HG03460 (cell line): ENCODE measurements around the gene RGS7.
"Not testable (repeated sequence)": the region's sequence is repeated elsewhere in the genome, so short reads cannot be mapped to it uniquely, and the experiment has no call there.

Experiments used
- ATAC-seq: cut with Tn5 transposase; IDR thresholded peaks from one replicate; pipeline ENCODE4 v1.9.1; 2021; ENCODE audit not compliant: unreplicated experiment

Gene RGS7

DNA sequence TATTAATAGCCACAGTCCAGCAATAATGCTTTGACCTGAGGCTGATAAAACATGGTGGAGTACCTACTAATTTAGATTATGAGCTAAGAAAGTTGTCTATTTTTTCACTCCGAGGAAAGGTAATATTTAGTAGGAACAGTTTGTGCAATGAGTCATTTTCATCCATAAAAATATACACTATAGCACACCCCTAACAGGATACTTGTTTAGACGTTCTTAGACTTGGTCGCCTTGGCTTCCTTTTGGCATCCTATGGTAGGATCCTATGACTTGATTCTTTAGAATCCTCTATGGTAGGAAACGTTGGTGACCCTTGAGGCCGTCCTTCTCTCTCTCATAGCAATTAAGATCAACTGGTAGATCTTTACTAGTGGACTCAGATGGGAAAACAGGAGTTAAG, 81.8 kb downstream of the RGS7 start:
- ATAC-seq, result no peak

DNA sequence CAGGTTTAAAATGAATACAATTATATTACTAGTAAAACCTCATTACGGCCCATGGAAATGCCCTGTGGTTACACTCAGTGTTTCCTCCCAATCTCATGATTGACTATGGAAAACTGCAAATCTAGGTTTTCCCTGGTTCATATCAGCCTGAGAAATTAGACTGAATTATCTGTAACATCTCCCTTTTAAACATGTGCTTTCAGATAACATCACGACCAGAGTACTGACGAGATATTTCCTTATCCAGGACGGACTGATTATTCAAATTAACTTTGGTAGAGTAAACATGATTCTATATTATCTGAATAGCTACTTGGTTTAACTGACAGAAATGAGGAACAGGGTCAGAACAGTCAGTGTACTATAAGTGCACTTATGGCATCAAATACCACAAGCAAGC, 82.3 kb downstream of the RGS7 start:
- no peak for ATAC-seq

DNA sequence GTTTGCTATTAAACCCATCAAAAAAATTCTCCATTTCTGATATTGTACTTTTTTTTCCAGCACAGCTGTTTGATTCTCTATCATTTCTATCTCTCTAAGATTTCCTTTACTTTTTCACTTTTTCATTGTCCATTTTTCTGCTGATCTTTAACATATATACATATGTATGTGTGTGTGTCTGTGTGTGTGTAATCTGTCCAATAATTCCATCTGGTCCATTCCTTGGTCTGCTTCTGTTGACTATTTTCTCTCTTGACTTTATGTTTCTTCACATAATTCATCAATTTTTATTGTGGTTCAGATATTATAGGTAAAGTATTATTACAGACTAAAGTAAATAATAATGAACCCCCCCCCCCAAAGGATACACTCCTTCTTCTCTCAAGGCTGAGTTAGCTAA, 84.2 kb downstream of the RGS7 start:
- no peak for ATAC-seq

DNA sequence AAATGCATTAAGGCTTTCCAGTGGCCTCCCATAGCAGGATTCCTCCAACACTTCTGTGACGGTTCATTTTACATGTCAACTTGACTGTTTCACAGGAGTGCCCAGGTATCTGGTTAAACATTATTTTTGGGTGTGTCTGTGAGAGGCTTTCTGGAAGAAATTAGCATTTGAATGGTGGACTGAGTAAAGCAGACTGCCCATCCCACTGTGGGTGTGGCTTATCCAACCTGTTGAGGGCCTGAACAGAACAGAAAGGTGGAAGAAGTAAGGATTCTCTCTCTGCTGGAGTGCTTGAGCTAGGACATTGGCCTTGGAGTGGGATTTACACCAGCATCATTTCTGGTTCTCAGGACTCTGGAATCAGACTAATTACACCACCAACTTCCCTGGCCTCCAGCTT, 85.6 kb downstream of the RGS7 start:
- ATAC-seq, result no peak

DNA sequence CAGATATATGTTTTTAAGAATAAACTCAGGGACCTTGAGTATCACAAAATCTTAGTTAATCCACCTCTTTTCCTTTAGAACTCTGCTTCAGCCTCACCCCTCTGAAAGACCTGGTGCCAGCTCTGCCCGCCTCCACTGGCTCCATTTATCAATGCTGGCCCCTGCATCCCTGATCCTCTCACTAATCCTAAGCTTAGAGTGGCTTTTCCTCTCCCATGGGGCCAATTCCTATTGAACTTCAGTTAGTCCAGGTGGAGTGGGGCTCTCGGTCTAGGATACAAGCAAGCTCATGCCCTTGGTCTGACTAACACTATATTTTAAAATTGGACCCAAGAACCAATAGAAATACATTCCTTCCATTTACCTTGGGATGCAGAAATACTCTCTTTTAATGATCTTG, 87.0 kb downstream of the RGS7 start:
- no peak for ATAC-seq

DNA sequence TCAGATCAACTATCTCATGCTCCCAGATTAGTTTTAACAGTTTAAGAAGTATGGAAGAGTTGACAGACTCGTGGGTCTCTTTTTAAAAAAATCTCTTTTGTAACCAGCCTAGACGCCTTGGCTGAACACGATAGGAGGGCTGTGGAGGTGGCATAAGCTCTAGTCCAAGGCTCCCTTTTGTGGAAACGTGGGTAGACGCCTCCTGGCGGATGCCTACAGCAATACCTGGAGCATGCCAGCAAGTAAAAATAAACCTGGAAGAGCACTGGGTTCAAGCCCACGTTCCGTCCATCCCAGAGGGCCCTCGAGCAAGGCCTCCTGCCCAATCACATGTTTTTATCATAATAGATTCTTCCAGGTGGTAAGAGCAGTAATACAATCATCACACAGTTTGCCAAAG, 87.9 kb downstream of the RGS7 start:
- no peak for ATAC-seq

DNA sequence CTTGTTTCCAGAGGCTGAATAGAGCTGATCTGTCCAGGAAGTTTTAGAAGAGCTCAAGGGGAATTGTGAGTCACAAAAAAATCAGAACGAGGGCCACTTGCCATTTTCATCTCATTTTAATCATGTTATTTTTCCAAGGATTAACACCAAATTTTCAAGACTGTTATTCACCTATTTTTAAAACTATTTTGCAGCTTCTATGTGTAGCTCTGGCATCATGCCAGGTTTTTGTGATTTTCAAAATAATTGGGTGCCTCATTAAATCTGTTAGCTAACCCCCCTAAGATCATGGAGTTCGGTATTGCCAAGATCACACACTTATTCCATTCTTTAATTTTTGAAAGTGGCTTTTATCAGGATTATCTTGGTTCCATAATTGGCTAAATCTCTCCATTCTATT, 90.9 kb downstream of the RGS7 start:
- no peak for ATAC-seq

DNA sequence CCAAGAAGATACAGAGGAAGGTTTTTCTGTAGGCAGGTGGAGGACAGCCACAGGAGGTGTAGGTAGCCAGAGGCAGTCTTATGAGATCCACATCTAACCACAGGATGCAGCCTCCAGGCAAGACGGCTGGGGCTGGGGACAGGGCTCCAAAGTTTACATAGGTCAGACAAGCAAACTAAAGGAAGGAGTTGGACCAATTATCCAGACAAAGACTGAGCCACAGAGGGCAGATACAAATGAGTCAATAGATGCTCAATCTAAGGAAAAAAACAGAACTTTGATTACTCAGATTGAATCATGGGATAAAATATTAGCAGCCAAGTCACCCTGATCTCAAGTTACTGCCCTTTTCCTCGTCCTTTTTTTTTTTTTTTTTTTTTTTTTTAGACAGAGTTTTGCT, 91.6 kb downstream of the RGS7 start:
- no peak for ATAC-seq

DNA sequence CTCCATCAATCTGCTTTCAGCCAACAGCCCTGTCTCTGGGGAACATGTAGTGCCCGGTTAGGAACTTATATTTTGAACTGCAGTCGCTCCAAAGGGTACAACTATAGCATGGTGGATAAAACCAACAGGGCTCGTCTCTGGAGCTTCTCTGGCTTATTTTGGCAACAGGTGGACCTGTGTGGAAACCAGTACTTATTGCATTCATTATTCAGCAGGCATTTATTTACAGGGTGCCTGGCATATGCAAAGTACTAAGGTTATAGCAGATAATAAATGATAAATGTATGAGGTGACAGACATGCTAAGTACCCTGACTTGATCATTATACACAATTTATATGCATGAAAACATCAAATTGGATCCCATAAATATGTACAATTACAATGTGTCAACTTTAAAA, 93.7 kb downstream of the RGS7 start:
- ATAC-seq, result no peak

DNA sequence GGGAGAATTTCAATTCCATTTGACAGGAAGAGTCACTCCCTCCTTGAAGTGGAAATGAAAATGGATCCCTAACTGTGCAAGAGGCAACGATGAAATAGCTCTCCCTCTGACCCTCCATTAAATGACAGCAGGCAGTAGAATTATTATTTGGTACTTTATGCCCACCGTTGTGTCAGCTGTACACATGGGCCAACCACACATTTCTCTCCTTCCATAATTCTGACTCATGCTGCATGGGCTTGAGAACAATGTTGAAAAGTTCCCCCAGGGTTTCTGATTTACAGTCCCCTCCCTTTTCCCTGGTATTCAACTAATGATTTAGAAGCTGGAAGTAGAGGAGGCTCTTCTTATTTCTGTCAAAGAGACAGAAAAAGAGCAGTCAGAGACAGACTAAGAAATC, 103.5 kb downstream of the RGS7 start:
- ATAC-seq, result no peak

DNA sequence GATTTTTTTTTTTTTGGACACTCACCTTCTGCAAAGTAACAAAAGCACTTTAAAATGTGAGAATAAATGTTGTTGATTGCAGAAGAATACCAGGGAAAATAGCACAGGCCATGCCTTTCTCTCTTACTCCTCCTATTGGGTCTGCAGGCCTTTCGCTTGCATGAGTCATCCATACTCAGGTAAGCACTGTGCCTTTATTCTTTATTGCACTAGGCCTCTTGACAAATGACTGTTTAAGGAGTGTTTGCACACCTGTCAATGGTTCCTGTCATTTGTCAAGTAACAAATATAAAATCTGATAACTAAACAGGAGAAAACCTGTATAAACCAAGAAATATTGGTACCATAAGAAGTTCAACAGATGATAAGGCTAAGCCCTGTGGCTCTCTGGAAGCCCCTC, 106.5 kb downstream of the RGS7 start:
- ATAC-seq, result no peak

DNA sequence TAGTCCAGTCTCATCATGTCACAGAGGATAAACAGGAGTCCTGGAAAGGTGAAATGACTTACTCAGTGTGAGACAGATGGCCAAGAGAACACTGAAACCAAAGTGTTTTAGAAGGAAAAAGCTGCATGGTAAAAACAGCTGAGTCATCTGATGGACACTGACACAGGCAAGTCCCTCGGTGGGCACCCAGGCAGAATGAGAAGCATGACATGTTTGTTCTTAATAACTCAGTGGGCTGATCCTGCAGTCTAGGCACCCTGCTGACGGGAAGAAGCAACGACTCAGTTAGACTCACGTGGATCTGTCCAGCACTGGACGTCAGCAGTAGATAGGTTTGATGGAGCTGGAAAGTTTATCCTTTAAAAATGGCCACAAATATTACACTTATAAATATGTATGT, 116.9 kb downstream of the RGS7 start:
- no peak for ATAC-seq

DNA sequence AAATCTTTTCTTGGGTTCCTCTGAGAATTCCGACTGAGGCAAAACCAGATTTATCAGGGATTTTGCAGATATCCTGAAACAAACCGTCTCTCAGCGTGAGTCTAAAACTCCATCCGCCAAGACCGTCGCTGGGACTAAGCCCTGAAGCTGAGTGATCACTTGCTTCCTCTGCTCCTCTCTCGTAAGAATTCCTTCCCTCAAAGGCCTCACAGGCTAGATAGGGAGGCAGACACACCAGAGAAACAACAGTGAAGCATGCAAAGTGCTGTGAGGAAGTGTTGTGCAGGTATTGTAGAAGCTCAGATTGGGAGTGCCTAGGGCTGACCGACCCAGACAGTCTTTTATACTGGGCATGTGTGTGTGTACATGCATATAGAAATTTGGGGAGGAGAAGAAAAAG, 119.1 kb downstream of the RGS7 start:
- no peak for ATAC-seq

DNA sequence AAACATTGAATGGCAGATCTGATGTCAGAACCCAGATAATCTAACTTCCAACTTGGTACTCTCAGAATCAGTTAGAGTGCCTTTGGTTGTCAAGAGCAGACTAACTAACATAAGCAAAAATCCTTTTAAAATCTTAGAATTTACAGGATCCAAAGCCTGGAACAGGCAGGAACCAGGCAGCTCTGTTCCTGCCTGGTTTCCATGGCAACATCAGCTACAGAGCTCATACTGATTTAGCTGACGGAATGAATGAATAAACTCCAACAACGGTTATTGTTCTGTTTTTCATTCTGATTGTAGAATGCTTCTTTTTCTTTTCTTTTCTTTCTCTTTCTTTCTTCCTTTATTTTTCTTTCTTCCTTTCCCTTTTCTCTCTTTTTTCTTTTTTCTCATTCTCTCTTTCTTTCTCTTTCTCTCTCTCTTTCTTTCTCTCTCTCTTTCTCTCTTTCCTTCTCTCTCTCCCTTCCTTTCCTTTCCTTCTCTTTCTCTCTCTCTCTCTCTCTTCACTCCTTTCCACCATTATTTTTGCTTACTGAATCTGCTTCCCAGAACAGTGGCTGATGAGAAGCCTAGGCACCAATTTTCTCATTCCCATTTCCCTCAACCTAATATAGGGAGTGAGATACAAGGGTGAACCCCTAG, 121.6 kb downstream of the RGS7 start:
- no peak for ATAC-seq

DNA sequence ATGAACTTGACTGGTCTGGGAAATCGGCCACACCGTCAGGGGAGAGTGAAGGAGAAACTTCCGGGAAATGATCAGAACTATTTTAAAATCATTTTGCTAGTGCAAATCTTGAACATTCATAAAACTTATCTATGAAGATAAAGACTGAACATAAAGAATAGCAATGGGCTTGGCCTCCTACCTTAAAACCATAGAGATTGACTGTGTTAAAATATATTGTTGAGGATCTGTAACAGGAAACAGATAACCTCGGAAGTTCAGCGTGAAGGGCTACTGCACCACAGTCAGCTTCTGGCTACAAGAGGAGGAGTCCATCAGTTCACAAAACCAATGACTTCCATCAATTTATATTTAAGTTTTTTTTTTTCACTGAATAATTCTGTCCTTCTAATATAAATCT, 127.3 kb downstream of the RGS7 start:
- no peak for ATAC-seq

DNA sequence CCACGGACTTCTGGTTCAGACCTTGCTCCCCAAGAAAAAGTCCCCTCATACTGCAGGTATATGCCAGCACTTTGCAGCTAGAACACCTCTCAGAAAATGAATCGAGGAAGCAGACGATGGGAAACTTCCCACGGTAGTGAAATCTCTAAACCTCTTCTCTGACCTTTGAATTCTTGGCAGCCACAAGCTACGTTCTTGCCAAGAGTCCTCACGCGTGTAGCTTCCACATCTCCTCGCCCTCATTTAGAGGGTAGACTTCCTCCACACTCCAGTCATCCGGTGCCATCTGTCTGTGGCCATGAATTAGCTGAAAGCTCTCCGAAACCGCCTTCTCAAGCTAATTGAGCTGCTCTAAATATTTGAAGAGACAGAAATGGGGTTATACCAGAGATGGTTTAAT, 127.8 kb downstream of the RGS7 start:
- ATAC-seq, result no peak

DNA sequence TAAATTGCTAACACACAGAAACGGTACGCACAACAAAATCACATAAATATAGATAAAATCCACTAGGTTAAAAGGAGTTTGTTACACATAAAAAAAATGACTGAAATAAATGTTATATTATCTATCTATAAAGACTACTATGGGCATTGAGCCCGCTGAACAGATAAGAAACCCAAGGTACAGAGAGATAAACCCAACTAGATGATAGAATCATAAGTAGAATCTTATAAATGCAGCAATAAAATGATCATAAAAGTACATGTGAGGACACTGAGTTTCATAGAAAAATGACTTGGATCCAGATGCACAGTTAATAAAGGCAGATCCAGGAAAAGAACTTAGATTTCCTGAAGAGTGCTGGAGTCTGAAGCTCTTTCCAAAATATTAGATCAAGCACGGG, 128.7 kb downstream of the RGS7 start:
- no peak for ATAC-seq

DNA sequence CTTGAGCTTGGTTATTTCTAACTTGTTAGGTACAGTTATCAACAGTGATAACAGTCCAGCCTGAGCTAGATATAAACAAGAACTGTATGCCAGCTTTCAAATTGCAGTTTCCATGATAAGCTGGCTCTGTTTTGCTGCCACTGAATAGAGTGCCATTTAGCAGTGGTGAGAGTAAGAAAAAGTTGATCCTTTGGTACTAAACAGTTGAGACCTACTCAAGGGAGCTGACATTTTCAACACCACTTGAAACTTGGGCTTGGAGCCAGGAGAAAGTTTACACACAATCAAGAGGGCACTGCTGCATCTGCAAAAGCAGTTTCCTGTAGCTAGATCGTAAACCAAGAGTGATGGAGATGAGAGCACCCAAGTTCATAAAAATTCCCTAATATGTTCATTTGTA, 131.3 kb downstream of the RGS7 start:
- no peak for ATAC-seq

DNA sequence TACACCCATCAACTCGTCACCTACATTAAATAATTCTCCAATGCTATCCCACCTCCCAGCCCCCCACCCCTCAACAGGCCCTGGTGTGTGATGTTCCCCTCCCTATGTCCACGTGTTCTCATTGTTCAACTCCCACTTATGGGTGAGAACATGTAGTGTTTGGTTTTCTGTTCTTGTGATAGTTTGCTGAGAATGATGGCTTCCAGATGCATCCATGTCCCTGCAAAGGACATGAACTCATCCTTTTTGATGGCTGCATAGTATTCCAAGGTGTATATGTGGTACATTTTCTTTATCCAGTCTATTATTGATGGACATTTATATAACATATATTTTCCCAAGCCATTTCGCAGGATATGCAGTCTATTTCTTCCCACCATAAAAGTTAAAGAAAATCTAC, 132.8 kb downstream of the RGS7 start:
- not testable (repeated sequence) for ATAC-seq

DNA sequence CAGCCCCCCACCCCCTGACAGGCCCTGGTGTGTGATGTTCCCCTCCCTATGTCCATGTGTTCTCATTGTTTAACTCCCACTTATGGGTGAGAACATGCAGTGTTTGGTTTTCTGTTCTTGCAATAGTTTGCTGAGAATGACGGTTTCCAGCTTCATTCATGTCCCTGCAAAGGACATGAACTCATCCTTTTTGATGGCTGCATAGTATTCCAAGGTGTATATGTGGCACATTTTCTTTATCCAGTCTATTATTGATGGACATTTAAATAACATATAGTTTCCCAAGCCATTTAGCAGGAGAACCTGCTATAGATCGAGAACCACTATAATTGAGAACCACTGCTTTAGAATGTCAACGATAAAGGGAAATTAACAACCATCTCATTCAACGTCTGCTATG, 134.2 kb downstream of the RGS7 start:
- not testable (repeated sequence) for ATAC-seq

DNA sequence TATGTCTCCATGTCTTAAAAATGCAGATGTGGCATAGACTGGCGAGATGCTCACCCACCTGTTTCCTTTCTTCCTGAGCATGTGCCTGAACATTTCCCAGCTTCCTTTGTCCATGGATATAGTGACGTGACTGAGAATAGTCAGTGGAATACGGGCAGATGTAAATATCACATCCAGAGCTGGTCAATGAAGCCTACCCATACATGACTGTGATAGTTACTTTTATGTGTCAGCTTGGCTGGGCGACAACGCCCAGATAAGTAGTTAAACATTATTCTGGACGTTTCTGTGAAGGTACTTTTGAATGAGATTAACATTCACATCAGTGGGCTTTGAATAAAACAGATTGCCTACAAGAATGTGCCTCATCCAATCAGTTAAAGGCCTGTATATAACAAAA, 135.7 kb downstream of the RGS7 start:
- ATAC-seq, result no peak

DNA sequence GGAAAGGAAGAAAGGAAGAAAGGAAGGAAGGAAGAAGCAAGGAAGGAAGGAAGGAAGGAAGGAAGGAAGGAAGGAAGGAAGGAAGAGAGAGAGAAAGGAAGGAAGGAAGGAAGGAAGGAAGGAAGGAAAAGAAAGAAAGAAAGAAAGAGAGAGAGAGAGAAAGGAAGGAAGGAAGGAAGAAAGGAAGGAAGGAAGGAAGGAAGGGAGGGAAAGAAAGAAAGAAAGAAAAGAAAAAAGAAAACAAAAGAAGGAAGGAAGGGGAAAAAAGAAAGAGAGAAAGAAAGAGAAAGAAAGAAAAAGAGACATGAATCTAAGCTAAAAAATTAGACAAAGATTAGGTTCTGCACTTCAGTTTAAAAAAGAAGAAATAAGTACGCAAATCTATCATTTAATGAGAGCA, 136.1 kb downstream of the RGS7 start:
- not testable (repeated sequence) for ATAC-seq

DNA sequence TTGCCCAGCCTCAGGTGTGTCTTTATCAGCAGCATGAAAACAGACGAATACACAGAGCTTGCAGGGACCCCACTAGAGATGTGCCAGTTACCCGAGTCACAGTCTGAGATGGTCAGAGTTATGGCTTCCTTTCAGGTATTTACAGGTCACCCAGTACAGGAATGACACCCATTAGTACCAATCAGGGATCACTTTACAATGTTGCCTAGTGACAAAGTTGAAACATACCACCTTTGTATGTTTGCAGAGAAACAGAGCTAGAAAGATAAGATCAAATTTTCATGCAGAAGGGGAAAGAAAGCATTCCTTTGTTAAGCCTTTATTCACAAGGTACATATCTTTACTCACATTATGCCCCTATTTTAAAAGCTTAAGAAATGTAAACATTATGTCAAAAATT, 137.6 kb downstream of the RGS7 start:
- ATAC-seq, result no peak

DNA sequence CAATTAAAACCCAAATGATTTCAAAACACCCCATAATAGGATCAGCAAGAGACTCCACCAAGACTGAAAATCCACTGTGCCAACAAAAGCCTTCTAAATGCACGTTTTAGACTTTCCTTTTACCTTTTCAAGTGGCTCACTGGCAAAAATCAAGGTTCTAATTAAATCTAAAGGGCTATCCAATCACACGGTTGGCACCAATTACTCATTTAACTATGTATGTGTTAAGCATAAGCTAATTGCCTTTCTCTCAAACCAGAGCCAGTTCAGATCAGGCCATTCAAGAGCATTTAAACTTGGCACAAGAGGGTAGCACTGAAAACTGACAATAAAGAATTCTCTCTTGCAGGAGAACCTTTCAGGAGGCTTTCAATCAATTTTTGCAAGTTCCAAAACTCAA, 139.5 kb downstream of the RGS7 start:
- ATAC-seq, result no peak
